Measurements from ENCODE around the gene CCDC7. TPM values are rescaled to one million over a fixed set of nuclear protein-coding genes. Genes with fewer than 3 reads are reported as not detected.

CCDC7 gene
- total RNA-seq, 1 experiment from 2014 or later, result 1.9 TPM

DNA sequence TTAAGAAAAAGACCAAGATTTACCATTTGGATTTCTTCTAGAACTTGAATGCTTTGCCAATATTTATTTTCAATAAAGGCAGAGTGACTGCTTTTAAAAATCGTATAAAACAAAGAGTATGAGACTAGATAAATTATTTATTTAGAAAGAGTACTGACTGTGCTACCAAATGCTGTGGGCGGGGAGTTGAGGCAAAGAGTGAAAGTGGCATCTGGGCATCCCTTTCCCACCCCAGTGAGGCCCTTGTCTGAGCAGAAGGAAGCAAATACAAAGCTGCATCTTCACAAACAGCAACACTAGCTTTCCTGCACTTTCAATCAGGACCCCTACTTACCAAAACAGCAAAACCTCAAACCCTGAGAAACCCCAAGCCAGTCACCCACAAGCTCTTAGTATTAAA lies 477.2 kb downstream of the CCDC7 start:
- Mint-ChIP-seq H3K27me3 (ENCODE audit: low read depth) (no peaks in the 10 kb centered on the region), H3K4me3 (no peak overlapping the region), H3K9me3 (peaks cover 19% of the 10 kb centered on the region), H3K27ac (peak overlapping the region; percentile 55; the same call in 1 of the 2 replicates), H3K36me3 (peaks cover 86% of the 10 kb centered on the region), H3K4me1 (0 out of 2 replicates have a peak, but pooled peaks cover 3% of the 10 kb centered on the region)
- TF ChIP-seq ZNF396 (CRISPR knock-in tag; IDR thresholded peaks at IDR 0.05; ENCODE audit: borderline replicate concordance) (no peak), JAZF1 (CRISPR knock-in tag; IDR thresholded peaks at IDR 0.05) (no peak), ZNF425 (CRISPR knock-in tag; conservative IDR thresholded peaks at IDR 0.05) (no peak), CDX4 (CRISPR knock-in tag; IDR thresholded peaks at IDR 0.05; ENCODE audit: borderline replicate concordance) (no peak), ZSCAN18 (CRISPR knock-in tag; IDR thresholded peaks at IDR 0.05) (no peak), MLX (CRISPR knock-in tag; IDR thresholded peaks at IDR 0.05) (no peak), TP53 (CRISPR knock-in tag; IDR thresholded peaks at IDR 0.05) (no peak), ZNF671 (CRISPR knock-in tag; IDR thresholded peaks at IDR 0.05) (no peak), TCF7 (CRISPR knock-in tag; IDR thresholded peaks at IDR 0.05; ENCODE audit: low read depth) (no peak), PRRX2 (CRISPR knock-in tag; IDR thresholded peaks at IDR 0.05) (no peak), FOXP1 (CRISPR knock-in tag; IDR thresholded peaks at IDR 0.05; ENCODE audit: borderline replicate concordance) (no peak), NFATC4 (CRISPR knock-in tag; IDR thresholded peaks at IDR 0.05) (no peak), ATF1 (CRISPR knock-in tag; IDR thresholded peaks at IDR 0.05) (no peak)
- TF ChIP-seq, protein P1, sequence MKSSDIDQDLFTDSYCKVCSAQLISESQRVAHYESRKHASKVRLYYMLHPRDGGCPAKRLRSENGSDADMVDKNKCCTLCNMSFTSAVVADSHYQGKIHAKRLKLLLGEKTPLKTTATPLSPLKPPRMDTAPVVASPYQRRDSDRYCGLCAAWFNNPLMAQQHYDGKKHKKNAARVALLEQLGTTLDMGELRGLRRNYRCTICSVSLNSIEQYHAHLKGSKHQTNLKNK (CRISPR knock-in tag; IDR thresholded peaks at IDR 0.05), result no peak
- ChIA-PET CTCF (interaction anchor here (1.1 kb wide), 1 partner anchor 86 kb away, joined by 3 read pairs; no protein-coding TSS in a partner anchor), POLR2A (interaction anchor here (0.6 kb wide), 1 partner anchor 292 kb away, joined by 3 read pairs; no protein-coding TSS in a partner anchor)
- ATAC-seq (no peak), DNase-seq (ENCODE audit: low spot score) (no peak)

- Mint-ChIP-seq H3K4me3 (no peak overlapping the region), H3K27ac (peak overlapping the region; percentile 21), H3K9me3 (peaks cover 14% of the 10 kb centered on the region), H3K27me3 (ENCODE audit: low read depth) (no peaks in the 10 kb centered on the region), H3K4me1 (peaks cover 4% of the 10 kb centered on the region; the same call in 1 of the 2 replicates), H3K36me3 (peaks cover 85% of the 10 kb centered on the region)
- TF ChIP-seq ETV6 (CRISPR knock-in tag; IDR thresholded peaks at IDR 0.05), result no peak
- TF ChIP-seq, protein P2, sequence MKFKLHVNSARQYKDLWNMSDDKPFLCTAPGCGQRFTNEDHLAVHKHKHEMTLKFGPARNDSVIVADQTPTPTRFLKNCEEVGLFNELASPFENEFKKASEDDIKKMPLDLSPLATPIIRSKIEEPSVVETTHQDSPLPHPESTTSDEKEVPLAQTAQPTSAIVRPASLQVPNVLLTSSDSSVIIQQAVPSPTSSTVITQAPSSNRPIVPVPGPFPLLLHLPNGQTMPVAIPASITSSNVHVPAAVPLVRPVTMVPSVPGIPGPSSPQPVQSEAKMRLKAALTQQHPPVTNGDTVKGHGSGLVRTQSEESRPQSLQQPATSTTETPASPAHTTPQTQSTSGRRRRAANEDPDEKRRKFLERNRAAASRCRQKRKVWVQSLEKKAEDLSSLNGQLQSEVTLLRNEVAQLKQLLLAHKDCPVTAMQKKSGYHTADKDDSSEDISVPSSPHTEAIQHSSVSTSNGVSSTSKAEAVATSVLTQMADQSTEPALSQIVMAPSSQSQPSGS (CRISPR knock-in tag; IDR thresholded peaks at IDR 0.05; ENCODE audit: borderline replicate concordance, low read depth), result no peak
- no peak for TF ChIP-seq CBFB (CRISPR knock-in tag; IDR thresholded peaks at IDR 0.05; ENCODE audit: low read depth)
- no peak for TF ChIP-seq TEAD1 (CRISPR knock-in tag; IDR thresholded peaks at IDR 0.05)
- no peak for TF ChIP-seq CREB1 (CRISPR knock-in tag; IDR thresholded peaks at IDR 0.05)
- no peak for TF ChIP-seq EMX1 (CRISPR knock-in tag; IDR thresholded peaks at IDR 0.05)
- TF ChIP-seq ATF1 (CRISPR knock-in tag; IDR thresholded peaks at IDR 0.05), result no peak
- no peak for TF ChIP-seq ELF4 (CRISPR knock-in tag; IDR thresholded peaks at IDR 0.05; ENCODE audit: low read depth)
- TF ChIP-seq E2F4 (CRISPR knock-in tag; IDR thresholded peaks at IDR 0.05; ENCODE audit: borderline replicate concordance, low read depth), result no peak
- no peak for TF ChIP-seq ESRRA (CRISPR knock-in tag; IDR thresholded peaks at IDR 0.05; ENCODE audit: borderline replicate concordance)
- TF ChIP-seq, protein P3, sequence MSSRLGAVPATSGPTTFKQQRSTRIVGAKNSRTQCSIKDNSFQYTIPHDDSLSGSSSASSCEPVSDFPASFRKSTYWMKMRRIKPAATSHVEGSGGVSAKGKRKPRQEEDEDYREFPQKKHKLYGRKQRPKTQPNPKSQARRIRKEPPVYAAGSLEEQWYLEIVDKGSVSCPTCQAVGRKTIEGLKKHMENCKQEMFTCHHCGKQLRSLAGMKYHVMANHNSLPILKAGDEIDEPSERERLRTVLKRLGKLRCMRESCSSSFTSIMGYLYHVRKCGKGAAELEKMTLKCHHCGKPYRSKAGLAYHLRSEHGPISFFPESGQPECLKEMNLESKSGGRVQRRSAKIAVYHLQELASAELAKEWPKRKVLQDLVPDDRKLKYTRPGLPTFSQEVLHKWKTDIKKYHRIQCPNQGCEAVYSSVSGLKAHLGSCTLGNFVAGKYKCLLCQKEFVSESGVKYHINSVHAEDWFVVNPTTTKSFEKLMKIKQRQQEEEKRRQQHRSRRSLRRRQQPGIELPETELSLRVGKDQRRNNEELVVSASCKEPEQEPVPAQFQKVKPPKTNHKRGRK (CRISPR knock-in tag; IDR thresholded peaks at IDR 0.05; ENCODE audit: borderline replicate concordance), result no peak
- no peak for TF ChIP-seq NFE2L1 (CRISPR knock-in tag; IDR thresholded peaks at IDR 0.05)
- TF ChIP-seq ZNF219 (CRISPR knock-in tag; IDR thresholded peaks at IDR 0.05; ENCODE audit: borderline replicate concordance), result no peak
- POLR2A ChIA-PET, result interaction anchor here (0.6 kb wide), 1 partner anchor 291 kb away, joined by 3 read pairs; no protein-coding TSS in a partner anchor
- CTCF ChIA-PET, result interaction anchor here (1.1 kb wide), 1 partner anchor 85 kb away, joined by 3 read pairs; no protein-coding TSS in a partner anchor
- ATAC-seq (no peak), DNase-seq (ENCODE audit: low spot score) (no peak)
Observed at GRCh38 chr10:32923849-32924248, 477.9 kb downstream of the CCDC7 start.
